Activated gamma-delta T cell treated with Interleukin-2 at 50 U/mL for 16 hours (primary cell): Measurements from ENCODE around the gene SCN7A.
"Not testable (repeated sequence)": the region's sequence is repeated elsewhere in the genome, so short reads cannot be mapped to it uniquely, and the experiment has no call there.

Source experiments
- DNase-seq: peaks from one replicate; pipeline ENCODE4 v3.0.0-alpha.2; 2020

The SCN7A gene

DNA sequence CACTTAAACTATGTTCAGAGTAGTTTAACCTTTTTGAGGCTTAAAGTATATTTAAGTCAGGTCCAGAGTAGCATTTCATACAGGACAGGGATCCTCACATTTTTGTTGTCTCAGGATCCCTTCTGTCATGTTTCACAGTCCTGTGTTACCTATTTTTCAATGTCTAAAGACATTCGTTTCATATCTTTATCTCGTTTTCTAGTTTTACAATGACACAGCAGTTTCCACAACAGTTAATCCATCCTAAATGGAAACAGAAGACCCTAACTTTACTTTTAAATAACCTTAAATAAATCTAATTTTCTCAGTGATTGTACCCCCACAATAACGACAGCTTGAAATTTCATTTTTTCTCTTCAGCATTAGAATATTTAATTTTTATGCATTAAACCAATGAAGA is 101.0 kb downstream of the SCN7A start:
- no peak for DNase-seq

GRCh38 chr2:166388481-166389070 is 105.5 kb downstream of the SCN7A start:
- no peak for DNase-seq

DNA sequence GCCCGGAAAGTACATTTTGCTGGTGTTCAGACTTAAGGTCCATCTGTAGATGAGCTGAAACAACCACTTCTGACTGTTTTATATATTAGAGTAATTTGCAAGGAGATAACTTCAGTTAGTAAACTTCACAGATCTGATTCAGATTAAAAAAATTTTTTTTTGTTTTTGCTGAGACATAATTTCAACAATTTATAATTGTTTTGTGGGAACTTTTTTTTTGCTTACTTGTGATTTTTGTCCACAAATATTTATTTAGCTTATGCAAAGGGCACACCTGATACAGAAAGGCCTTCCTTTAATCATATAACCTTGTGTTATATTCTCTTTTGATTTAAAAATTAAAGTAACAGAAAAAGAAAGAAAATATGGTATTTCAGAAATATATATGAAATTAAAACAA is 108.7 kb downstream of the SCN7A start:
- DNase-seq = no peak

DNA sequence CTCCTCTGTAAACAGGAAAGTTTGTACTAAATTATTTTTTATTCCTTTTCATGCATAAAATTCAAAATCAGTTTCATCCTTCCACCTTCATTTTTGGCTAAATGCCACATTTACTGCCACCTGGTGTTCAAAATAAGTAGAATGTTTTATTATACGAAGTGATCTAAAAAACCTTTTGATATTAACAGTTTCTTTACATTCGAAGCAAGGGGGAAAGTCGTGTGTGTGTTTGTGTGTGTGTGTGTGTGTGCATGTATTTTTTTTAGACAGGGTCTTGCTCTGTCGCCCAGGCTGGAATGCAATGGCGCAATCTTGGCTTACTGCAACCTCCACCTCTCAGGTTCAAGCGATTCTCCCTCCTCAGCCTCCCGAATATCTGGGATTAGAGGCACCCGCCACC is 109.3 kb downstream of the SCN7A start:
- DNase-seq = no peak

- no peak for DNase-seq
These were observed 111.6 kb downstream of the SCN7A start for GRCh38 chr2:166382448-166382847.

GRCh38 chr2:166380615-166381014 is 113.4 kb downstream of the SCN7A start:
- no peak for DNase-seq

DNA sequence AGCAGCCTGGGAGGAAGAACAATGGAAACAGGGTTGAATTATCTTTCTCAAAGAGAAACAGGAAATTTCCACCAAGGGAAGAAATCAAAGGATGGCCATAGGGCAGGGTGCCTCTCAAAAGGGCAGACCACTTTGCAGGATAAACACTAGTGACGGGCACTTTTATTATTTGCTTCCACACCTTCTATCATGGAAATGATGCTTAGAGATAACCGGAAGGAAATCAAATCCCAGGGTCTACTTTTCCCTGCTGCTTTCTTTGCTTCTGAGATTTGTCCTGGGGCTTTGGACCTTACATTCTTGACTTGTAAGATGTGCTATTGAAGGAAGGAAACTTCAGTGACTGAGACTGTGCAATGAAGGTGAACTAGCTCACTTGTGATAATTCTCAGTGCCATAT is 117.2 kb downstream of the SCN7A start:
- DNase-seq = no peak

- no peak for DNase-seq
These were observed 117.6 kb downstream of the SCN7A start for GRCh38 chr2:166376488-166376828.

- DNase-seq = peak; percentile 6
These were observed 118.1 kb downstream of the SCN7A start, which contains the start of gene SCN9A for GRCh38 chr2:166375736-166376487. Gene SCN9A (minus strand): TSS chr2:166375944. CDS start chr2:166311756, 64,188 bp downstream.

- DNase-seq = no peak
These were observed 118.8 kb downstream of the SCN7A start for GRCh38 chr2:166375195-166375735.

- no peak for DNase-seq
These were observed 120.1 kb downstream of the SCN7A start for GRCh38 chr2:166373951-166374350.

GRCh38 chr2:166373539-166373938 is 120.5 kb downstream of the SCN7A start:
- no peak for DNase-seq

DNA sequence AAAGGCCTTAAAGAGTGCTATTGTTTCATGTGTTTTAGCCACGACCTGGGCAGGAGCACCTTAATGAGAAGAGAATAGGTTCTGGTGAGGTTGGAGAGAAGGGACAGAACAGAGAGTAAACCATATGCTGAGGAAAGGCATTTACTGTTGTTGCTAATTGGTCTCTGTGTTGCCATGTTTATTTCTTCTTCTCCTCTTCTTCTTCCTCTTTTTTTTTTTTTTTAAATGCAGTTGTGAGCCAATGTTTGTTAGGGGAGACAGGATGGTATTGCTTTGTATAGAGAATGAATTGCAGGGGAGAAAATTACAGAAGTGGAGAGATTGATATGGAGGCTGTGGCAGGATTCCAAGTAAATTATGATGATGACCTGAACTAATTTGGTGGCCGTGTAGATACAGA is 120.9 kb downstream of the SCN7A start:
- no peak for DNase-seq

DNA sequence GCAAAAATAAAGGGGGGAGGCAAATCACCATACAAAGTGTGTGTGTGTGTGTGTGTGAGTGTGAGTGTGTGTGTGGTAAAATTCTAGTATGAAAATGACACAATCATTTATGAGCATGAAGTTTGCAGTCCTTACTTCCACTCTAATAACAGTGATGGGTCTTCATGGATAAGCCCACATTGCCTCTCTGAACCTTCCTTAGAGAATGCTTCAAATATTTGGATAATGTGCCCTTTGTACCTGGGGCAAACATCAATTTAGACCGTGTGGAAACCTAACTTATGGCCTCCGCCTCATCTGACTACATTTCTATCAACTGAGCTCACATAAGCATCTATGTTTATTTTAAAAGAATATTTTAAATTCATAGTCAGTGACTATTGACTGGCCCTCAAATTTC is 122.0 kb downstream of the SCN7A start:
- no peak for DNase-seq

DNA sequence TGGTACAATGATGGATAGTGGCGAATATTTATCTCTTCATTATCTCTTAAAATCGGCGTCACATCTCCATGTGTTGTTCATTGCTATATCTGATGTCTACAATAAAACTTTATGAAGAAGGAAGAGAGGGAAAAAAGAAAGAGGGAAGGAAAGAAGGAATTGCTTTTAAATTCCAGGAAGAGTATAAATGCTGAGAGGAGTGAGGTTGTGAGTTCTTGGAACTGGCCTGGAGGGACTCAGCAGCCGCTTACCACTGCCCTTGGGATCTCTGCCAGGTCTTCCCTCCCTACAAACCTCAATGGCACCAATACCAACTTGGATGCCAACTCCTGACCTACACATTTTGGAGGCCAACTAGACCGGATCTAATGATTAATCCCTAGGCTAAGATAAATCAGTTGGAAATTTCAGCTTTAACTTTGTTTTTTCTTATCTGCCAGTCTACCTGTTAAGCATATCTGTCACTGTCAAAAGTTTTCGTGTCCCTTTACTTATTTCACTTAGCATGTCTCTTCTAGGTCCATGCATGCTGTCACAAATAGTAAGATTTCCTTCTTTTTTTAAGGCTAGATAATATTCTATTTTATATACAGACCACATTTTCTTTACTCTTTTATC is 128.1 kb downstream of the SCN7A start:
- no peak for DNase-seq

GRCh38 chr2:166365239-166365638 is 128.8 kb downstream of the SCN7A start:
- DNase-seq = no peak

DNA sequence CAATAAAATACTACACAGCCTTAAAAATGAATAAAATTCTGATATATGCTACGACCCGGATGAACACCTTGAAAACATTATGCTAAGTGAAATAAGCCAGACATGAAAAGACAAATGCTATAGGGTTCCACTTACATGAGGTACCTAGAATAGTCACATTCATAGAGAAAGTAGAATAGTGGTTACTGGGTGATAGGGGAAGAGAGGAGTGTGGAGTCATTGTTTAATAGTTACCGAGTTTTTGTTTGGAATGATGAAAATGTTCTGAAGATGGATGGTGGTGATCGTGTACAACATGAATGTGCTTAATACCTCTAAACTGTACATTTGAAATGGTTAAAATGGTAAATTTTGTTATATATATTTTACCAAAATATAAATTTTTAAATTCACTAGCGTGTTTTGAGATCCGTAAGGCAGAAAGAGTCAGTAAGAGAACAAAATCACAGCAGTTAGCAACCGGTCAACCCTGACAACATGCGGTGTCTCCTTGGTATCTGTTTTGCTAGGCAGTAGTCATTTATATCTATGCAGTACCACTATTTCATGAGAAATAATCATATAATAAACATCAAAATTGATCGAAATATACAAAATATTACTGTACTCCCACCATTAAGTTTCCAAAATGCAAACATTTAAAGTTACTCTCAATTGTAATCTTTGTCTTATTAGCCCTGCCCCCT is 129.4 kb downstream of the SCN7A start:
- no peak for DNase-seq

DNA sequence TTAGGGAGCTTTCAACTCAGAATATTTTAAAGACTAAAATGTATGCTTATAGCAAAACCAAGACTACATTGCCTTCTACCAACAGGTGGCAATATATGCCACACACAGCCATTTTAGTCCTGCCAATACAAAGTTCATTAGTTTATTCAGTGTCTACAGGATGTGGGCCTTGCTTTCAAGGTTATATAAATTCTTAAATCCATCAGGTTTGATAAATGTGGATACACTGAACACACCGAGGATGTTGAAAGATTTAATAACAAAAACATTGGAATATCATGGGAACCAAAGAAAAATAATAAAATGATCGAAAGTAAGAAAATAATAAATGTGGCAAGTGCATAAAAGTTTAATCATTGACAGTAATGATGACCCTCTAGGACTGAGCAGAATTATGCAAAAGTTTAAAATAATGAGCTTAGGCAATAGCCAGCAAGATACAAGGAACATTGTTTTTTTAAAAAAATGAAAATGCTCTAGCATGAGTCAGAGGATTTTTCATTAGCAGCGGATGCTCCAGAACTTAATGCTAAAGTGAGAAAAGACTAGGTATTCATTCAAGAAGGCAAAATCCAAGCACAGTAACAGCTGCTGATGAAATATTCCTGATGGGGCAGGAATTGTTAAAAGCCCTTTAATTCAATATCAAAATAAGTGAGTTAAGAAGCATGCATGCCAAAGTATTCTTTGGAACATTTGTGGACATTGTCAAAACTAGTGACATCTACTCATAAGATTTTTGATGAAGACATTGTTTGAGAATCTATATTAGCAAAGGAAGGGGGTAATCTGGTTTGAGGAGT is 132.5 kb downstream of the SCN7A start:
- DNase-seq = no peak

DNA sequence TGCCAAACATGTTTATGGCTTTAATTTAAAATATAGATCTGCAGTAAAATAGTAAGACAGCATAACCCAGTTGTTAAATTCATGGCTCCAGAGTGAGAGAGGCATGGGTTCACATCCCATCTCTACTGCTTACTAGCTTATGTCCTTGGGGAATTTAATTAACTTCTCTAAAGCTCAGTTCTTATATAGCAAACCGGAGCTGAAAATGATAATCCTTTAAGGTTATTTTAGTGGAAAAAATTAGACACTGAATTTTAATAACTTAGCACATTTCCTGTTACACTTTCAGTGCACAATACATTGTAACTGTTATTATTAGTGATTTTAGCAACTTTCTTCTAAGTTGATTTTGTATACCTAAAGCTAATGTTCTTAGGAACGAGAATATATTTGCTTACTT is 133.1 kb downstream of the SCN7A start:
- DNase-seq = no peak

DNA sequence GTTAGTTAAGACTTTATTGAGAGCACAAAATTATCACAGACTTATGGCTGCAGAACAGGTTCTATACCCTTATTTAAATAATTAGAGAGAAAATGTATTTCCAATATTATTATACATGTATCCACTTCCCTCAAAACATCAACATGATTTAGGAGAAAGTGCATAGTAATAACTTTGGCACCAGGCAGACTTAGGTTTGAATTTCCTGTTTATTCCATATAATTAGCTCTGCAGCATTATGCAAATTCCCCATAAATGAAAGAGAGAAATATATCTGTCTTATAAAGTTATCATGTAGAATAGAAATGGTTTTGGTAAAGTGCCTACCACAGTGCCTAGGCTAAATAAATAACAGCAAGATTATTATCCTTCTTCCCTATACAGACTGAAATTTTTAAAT is 133.6 kb downstream of the SCN7A start:
- no peak for DNase-seq

GRCh38 chr2:166357950-166358321 is 136.1 kb downstream of the SCN7A start:
- DNase-seq = not testable (repeated sequence)

GRCh38 chr2:166357068-166357949 is 136.7 kb downstream of the SCN7A start:
- no peak for DNase-seq
